HL-60/S4 treated with phorbol 12-myristate 13-acetate at 8.2 ng/mL for 4 days and 3 days (cell line): ENCODE results near the gene GOPC.

Experiments
- in situ Hi-C: fragments of 300-500 bp; cut with MboI; formaldehyde crosslinking; loops from 2 replicates; pipeline ENCODE4 v1.15.0; 2022; ENCODE audit warnings: low sequenced_read_pairs

Gene GOPC

DNA sequence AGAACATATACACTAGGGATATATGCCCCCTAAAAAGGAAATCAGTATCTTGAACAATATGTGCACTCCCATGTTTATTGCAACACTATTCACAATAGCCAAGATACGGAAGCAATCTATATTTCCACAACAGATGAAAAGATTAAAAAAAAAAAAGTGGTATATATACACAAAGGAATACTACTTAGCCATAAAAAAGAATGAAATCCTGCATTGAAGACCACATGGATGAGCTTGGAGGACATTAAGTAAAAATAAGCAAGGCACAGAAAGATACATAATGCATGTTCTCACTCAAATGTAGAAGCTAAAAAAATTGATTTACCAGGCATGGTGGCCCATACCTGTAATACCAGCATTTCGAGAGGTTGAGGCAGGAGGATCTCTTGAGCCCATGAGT lies 4.6 kb downstream of the GOPC start:
- in situ Hi-C loops: no loop called here

DNA sequence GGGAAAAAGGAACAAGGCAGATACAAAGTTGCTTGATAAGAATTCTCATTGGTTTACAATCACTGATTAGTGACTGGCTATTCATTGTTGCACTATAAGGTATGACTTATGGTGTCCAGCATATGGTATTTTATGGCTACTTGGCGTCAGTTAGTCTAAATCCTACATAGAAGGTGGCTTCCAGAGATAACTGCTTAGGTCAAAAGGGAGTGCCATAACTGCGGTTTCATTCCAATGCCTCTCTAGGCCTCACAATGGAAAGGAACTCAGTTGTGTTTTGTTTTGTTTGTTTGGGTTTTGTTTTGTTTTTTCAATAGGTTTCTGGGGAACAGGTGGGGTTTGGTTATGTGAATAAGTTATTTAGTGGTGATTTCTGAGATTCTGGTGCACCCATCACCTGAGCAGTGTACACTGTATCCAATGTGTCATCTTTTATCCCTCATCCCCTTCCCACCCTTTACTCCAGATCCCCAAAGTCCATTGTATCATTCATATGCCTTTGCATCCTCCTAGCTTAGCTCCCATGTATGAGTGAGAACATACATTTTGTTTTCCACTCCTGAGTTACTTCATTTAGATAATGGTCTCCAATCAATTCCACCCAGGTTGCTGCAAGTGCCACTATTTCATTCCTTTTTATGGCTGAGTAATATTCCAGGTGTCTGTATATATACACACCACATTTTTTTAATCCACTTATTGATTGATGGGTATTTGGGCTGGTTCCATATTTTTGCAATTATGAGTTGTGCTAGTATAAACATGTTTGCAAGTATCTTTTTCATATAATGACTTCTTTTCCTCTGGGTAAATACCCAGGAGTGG lies 7.0 kb downstream of the GOPC start:
- in situ Hi-C loops: no loop called here

DNA sequence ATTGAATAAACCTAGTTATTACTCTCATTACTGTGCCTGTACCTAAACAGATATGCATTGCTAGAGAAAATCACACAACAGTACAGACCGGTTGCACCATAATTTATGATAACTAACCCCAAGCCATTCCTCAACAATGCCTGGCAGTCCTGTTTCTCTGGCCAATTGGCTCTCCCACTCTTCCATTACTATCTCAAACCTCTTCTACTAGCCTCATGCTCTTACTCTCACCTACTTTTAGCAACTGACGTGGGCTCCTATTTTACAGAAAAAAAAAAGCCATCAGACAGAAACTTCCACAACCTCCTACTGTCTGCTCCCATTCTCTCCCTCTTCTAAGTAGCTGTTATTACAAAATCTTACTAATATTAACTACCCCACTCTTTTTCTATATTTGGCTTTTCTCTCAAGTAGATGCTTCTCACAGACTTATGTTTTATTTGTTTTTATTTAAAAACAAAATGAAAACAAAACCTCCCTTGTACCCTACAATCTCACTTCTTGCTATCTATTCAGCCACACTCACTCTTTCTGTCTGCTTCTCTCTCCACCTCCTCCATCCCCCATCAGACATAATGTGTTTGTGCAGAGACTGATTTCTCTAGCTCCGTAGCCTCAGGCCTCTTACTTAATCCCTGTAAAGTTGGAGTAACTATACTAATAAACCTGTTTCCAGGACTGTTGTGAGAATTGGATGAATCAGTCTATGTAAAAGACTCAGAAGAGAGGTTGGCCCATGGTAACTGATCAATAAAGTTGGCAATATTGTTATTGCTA lies 9.1 kb downstream of the GOPC start:
- in situ Hi-C loops: no loop called here

DNA sequence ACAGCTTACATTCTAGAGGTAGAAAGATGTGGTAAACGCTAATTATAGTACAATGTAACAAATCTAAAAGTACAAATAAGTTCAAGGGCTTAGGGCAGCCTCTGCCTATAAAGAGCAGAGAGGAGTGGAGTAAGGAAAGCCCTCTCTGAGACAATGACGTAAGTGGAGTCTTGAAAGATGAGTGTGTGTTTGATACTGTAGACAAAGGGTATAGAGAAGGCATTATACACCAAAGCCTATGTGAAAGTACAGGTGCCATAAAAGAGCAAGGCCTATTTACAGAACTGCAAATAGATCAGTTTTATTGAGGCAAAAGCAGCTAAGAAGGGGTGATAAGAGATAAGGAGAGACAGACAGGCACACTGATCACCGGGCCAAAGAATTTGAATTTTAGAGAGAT lies 10.9 kb downstream of the GOPC start:
- in situ Hi-C loops: no loop called here

DNA sequence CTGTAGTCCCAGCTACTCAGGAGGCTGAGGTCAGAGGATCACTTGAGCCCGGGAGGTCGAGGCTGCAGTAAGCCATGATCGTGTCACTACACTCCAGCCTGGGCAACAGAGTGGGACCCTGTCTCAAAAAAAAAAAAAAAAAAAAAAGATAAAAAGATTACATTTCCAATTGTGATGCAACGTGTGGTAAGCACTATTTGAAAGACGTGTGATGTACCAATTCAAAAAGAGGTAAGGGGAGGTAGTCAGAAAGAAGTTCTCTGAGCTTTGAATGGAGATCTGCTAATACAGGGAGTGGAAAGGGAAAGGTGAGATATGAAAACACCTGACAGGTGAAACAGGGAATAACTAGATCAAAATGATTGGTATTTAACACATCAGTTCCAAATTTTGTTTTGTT lies 11.9 kb downstream of the GOPC start:
- in situ Hi-C loops: no loop called here

DNA sequence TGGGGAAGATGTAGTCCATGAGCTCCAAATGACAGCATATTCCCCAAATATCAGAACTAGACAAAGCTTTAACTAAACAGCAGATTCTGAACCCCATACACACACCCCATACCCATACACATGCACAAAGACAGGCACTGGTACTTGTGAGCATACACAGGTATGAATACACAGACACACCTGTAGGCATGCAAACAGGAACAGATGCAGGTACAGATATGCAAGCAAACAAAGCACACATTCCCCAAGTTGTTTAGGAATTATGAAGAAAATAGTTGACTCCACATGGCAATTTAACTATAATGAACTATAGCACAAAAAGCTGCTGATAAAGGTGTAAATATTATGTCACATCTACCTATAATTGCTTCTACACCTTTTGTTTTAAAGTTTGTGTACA lies 16.7 kb downstream of the GOPC start:
- in situ Hi-C loops: no loop called here

DNA sequence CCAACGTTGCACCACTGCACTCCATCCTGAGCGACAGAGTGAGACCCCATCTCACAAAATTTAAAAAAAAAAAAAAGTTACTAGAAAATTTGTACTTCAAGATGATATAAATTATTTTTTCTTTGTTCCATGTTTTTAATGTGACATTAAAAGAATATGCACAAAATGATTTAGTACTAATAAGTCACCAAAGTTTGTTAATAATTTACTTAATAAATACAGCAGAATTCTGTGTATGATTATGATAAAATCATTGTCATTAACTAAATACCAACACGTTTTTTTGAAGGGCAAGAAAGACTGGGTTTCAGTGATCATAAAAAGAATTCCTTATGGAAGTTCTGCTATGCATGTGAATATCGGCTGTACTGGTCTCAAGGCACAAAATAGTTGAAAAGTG lies 28.1 kb downstream of the GOPC start:
- in situ Hi-C loops: no loop called here

DNA sequence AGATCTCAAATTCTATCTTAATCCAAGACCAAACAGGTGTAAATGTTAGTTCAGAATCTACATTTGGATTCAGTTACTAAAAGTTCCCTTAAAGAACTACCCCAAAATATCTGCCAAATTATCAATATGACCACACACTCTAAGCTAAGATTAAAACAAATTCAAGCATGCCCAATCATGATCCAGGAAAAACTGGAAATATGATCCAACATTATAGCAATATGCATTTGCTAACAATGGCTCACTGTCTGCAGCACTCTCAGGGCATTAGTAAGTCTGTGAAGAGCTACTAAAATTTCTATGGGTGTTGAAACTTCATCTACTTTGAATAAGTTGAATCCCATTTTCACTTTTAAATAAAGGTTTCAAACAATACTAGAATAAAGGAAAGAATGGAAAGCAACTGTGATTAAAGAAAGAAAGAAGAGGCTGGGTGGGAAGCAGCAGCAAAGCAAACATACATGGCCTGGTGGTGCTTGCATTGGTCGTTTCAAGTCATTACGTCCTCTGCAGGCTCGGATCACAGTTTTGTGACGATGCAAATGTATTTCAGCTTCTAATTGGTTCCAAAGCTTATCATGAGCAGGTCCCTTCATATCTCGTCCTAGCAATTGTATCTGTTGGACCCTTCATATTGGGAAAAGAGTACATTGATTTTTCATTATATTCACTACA lies 29.2 kb downstream of the GOPC start:
- in situ Hi-C loops: no loop called here

DNA sequence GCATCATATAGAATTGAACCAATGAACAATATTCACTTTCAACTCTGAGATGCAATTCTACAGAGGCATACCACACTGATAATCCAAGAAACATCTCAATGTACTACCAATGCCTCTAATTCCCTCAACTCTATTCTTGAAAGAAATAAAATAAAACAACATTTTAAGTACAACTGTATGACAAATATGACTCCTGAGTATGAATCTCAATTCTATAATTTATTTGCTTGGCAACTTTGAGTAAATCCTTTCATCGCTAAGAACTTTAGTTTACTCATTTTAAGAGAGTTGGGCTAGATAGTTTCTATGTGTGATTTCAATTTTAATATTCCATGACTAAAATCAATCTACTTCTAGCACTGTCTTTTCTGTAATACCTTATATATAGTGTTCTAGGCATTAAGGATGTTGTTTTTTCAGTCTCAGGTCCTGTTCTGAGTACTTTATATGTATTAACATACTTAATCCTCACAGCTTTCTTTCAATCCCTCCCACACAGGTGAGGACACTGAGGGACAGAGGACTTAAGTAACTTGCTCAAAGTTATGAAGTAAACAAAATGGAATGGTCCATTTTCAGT lies 33.4 kb downstream of the GOPC start:
- in situ Hi-C loops: no loop called here

DNA sequence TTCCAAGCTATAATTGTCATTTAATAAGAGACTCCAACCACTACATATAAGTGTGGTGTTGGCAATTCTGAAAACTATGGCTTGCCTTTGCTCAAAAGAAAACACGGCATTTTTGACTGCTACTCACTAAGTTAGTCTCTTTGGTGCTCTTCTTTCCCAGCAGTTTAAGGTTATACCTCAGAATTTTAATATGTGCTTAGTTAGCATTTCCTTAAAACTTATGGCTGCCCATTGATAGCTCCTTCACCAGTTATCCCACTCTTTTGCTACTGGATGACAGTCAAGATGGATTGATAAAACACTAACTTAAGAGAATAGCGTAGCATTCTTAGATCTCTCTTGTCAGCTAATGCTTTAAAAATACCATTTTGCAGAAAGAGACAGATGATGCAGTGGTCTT lies 34.1 kb downstream of the GOPC start:
- in situ Hi-C loops: no loop called here

DNA sequence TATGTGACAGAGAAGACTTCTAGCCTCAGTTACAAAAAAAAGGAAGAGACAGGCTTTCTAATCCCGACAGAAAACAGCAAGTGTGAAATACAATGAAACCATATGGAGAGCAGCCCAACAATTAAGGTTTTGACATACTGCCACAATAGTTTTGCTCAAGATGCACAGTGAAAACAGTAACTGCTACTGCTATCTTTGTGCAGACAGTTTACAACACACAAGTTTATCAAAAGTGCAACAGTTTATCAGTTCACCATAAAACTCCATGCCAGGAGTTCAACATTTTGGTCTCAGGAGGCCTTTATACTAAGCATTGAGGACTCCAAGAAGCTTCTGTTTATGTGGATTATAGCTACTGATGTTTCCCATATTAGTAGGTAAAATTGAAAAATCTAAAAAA lies 37.6 kb downstream of the GOPC start:
- in situ Hi-C loops: no loop called here

DNA sequence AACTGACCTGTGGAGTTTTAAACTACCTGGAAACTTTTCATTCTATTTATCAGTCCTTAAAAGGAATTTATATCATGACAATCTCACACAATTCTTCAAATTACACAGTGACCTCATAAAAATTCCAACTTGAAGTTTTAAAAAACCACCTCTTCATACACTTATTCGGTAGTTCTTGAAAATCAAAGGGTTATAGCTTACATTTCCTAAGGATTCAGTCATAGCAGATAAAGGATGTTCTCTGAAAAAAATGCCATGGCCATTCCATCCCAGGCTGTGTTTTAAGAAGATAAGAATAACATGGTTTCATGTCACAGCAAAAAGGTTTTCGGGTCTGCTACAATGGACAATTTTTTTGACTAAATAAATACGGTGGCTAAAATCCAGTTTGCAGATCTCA lies 41.2 kb downstream of the GOPC start:
- in situ Hi-C loops: no loop called here

DNA sequence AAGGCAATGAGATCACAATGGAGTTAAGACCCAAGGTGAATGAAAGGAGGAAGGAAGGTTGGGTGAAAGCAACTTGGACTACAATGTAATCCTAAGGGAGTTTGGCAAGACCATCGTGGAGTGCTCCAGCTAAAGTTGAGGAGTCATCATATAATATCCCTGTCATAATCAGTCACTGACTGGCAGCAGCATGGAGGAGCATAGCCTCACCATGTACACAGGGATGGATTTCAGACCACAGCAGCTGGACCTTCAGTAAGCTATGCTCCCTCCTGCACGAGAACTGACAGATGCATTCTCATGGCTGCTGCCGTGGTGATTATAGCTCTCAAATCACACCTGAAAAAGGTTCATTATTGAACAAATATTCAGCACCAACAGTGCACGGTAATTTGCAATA lies 43.0 kb downstream of the GOPC start:
- in situ Hi-C loops: no loop called here

DNA sequence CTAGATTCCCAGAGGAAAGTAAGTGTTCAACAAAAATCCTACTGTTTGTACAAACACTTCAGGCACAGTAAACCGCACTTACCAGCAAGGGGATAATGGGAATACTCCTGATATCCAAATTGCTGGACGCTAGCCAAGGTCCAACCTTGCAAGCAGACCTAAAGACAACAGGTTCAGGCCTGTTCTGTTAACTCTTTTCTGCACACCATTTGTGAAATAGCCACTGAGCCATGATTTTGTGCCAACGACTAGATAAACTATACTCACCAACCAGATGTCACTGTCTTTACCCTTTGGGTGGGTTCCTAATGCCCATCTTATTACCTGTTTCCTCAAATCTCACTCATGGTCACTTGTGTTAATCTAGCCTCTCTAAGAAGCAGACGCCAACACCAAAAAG lies 43.5 kb downstream of the GOPC start:
- in situ Hi-C loops: no loop called here

DNA sequence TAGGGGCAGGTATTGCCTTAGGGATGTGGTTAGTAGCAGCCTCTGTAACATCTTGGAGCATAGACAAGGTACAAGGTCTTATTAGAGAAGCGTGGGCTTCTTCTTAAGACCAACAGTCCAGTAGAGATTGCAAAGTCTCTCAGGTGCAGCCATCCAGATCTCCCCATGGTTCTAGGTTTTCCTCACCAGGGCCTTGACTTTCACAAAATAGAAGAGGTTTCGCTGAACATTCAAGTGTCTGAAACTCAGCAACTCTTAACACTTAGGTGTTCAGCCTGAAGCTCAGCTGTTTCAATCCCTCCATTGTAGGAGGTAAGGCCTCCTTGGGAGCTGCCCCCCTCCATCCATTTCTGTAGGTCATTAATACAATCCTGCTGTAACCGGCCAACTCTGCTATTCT lies 44.4 kb downstream of the GOPC start:
- in situ Hi-C loops: no loop called here

DNA sequence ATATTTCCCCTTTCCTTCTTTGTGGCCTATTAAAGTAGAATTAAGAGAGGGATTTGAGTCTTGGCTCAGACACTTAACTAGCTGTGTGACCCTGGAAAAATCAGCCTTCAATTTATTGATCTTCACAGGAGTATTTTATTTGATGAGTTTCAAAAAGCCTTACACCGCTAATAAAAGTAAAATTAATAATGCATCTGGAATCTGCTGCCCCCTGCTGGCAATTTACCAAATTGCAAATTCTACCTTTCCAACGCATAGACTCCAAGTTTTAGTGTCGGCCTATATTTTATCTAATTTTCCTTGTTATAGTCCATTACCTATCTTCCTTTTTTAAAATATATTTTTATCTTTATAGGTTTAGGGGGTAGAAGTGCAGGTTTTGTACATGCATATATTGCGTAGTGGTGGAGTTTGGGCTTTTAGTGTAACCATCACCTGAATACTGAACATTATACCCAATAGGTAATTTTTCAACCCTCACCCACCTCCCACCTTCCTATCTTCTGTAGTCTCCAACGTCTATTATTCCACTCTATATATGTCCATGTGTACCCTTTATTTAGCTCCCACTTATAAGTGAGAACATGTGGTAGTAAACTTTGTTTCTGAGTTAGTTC lies 46.3 kb downstream of the GOPC start:
- in situ Hi-C loops: no loop called here

DNA sequence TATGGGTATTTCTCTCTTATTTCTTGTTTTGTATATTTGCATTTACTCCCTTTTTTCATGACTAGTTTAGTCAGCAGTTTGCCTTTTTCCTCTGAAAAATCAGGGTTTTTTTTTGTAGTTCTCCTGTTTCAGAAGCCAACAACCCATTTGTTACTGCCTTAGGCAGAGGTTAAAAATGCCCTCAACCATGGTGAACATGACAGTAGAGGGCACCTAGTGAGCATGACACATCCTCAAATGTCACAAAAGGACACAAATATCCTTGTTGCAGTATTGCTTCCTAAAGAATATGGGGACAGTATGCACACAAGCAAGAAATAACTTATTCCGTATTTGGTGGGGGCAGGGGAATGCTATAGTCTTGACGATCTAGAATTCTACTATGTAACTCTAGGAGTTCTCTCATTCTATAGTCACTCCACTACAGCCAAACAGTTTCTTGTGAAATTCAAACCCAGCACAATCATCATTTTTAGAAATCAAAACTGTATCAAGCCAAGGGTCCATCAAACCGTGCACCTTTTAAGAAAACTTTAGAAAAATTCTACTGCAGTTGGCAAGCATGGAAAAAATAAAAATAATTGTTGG lies 47.0 kb downstream of the GOPC start:
- in situ Hi-C loops: no loop called here

DNA sequence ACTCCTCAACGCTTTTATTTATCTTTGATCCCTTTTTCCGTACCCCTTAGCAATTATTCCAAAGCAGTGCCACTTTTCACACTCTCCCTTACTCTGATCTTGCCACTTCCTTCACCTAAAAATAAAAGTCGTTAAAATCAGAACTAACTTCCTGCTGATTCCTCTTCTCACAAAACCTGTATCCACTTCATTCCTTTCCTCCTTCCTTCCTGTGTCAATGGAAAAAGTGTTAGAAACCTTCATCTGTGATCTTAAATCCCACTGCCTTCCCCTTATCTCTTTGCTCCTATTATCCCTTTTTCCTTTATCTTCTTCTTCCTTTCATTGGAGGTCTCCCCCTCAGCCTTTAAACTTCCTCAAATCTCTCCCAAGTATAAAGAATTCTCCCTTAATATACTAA lies 49.2 kb downstream of the GOPC start:
- in situ Hi-C loops: no loop called here

DNA sequence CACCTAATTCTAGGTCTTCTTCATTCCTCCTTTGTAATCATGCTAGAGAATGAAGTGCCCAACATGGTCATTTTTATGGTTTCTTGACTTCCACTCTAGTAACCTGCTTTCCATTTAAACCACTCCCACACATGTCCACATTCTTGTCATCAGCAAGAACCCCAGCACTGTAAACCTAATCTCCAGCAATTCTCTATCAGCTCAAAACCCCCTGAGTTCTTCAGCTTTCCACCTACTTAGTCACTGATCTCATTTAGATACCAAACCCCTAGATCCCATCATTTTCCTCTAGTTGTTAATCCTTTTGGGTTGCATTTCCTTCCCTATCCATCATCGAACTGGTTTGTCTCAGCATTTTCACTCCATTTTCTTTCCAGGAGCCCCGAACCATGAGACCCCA lies 49.7 kb downstream of the GOPC start:
- in situ Hi-C loops: no loop called here

DNA sequence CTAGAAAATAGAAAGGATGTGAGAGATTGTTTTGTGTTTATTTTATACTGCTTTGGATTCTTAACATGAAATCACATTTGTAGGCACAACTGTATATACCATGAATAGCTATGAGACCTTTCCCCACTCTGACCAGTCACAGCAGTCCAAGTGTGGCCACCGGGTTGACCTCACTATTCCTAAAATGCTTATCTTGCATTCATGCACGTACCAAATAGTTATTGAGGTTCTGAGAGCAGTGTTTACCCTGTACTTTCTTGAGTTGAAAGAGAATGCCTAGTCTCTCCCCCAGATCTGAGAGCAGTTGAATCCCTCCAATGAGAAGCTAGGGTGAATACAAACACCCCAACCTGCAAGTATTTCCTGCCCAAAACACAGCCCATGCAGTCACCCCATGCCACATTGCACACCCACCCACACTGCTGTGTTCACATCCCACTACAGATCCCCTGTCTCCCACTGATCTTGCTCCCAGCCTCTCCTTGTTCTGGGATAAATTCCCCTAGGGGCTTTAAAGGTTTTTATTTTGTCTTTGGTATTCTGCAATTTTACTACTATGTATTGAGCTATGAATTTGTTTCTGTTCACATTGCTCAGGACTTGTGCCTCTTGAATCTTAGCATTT lies 51.6 kb downstream of the GOPC start:
- in situ Hi-C loops: no loop called here
